Measurements from ENCODE around the gene TFF3. TPM values are rescaled to one million over a fixed set of nuclear protein-coding genes. Genes with fewer than 3 reads are reported as not detected.

The TFF3 gene
- total RNA-seq, 1 donor from 2014 or later, result not detected

- Histone ChIP-seq H3F3A (ENCODE audit: low read depth) (peaks cover 7% of the 10 kb centered on the region), H3K79me2 (ENCODE audit: low read depth) (no peaks in the 10 kb centered on the region), H2AFZ (replicated peaks) (peak overlapping the region; percentile 22), H3K9ac (no peak overlapping the region), H3K9me3 (ENCODE audit: low read depth) (no peaks in the 10 kb centered on the region), H3K4me3 (no peak overlapping the region), H3K36me3 (no peaks in the 10 kb centered on the region), H3K27me3 (no peaks in the 10 kb centered on the region), H3K4me2 (no peak overlapping the region), H4K20me1 (ENCODE audit: low read depth) (no peaks in the 10 kb centered on the region), H3K27ac (no peak overlapping the region), H3K4me1 (peaks cover 7% of the 10 kb centered on the region)
- Mint-ChIP-seq H3K4me3 (no peak overlapping the region), H3K4me1 (peaks cover 17% of the 10 kb centered on the region), H3K36me3 (no peaks in the 10 kb centered on the region), H3K9me3 (no peaks in the 10 kb centered on the region), H3K27ac (no peak overlapping the region), H3K27me3 (ENCODE audit: insufficient read depth, low read depth) (peaks cover 12% of the 10 kb centered on the region)
- TF ChIP-seq EZH2 (IDR thresholded peaks at IDR 0.05), result no peak
- TF ChIP-seq EZH2phosphoT487 (IDR thresholded peaks at IDR 0.05), result no peak
- no peak for TF ChIP-seq CTCF (IDR thresholded peaks at IDR 0.05)
- no peak for DNase-seq (ENCODE audit: low spot score)
Measured at GRCh38 chr21:42261829-42262200, 53.4 kb downstream of the TFF3 start.

Other genes with a start within 250 kb of the TFF3 start
- gene UMODL1, start 244.1 kb downstream of the TFF3 start, total RNA-seq (ENCODE audit: low replicate concordance), result 0.09 TPM in 1 of 2 replicates, not detected in the other
- gene ABCG1, start 96.3 kb downstream of the TFF3 start, total RNA-seq (ENCODE audit: low replicate concordance), result 1.9 and 2.0 TPM in 2 replicates
- gene TFF2, start 35.6 kb upstream of the TFF3 start, total RNA-seq (ENCODE audit: low replicate concordance), result not detected in 2 replicates
- gene TFF1, start 51.1 kb upstream of the TFF3 start, total RNA-seq (ENCODE audit: low replicate concordance), result not detected in 2 replicates
- not detected in 2 replicates for gene TMPRSS3, start 80.6 kb upstream of the TFF3 start, total RNA-seq (ENCODE audit: low replicate concordance)
- gene UBASH3A, start 88.5 kb upstream of the TFF3 start, total RNA-seq (ENCODE audit: low replicate concordance), result not detected in 2 replicates
- gene RSPH1, start 180.8 kb upstream of the TFF3 start, total RNA-seq (ENCODE audit: low replicate concordance), result 0.04 and 0.34 TPM in 2 replicates
- 1.2 and 6.1 TPM in 2 replicates for gene SLC37A1, start 198.4 kb upstream of the TFF3 start, total RNA-seq (ENCODE audit: low replicate concordance)